Measurements from ENCODE around the gene RAPGEF1.
"Not testable (repeated sequence)": the region's sequence is repeated elsewhere in the genome, so short reads cannot be mapped to it uniquely, and the experiment has no call there.

RAPGEF1 gene

DNA sequence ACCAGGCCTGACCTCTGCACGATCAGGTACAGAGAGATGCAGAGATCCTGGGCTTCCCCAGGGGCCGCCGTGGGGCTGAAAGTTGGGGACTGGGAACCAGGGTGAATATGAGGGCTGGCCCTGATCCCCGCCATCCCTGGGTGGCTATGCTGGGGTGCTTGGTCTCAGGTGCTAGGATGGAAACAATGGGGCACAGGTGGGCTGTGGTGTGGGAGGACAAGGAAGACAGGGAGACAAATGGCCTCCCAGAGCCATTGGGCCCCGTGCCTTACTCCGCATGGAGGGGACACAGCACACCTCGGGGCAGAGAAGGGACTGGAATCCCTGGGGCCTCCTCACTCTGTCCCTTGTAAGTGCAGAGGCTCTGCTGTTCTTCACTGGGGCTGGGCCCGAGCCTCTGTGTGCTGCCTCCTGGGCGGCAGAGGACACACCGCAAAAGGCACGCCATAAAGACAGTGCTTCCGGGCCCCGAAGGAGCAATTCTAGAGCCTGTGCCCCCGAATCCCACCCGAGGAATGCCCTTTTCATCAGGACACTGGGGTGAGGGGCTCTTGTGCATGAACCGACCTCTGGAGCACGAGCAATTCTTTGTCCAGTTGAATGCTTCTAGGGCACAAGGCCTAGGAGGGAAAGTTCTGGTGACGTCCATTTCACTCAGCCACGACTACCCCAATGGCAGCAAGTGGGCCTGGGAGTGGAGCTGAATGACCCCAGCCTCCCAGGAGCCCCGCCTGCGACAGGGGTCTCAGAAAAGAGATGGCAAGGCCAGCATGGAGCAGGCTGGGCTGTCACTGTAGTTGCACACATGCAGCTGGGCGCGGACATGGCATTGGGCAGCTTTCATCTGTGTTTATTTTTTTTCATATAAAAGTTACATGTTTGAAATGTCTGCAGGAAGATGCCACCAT, 163.7 kb downstream of the RAPGEF1 start:
- no peak for DNase-seq (ENCODE audit: low read depth in 2 of 3, low spot score in 1 of 3)

DNA sequence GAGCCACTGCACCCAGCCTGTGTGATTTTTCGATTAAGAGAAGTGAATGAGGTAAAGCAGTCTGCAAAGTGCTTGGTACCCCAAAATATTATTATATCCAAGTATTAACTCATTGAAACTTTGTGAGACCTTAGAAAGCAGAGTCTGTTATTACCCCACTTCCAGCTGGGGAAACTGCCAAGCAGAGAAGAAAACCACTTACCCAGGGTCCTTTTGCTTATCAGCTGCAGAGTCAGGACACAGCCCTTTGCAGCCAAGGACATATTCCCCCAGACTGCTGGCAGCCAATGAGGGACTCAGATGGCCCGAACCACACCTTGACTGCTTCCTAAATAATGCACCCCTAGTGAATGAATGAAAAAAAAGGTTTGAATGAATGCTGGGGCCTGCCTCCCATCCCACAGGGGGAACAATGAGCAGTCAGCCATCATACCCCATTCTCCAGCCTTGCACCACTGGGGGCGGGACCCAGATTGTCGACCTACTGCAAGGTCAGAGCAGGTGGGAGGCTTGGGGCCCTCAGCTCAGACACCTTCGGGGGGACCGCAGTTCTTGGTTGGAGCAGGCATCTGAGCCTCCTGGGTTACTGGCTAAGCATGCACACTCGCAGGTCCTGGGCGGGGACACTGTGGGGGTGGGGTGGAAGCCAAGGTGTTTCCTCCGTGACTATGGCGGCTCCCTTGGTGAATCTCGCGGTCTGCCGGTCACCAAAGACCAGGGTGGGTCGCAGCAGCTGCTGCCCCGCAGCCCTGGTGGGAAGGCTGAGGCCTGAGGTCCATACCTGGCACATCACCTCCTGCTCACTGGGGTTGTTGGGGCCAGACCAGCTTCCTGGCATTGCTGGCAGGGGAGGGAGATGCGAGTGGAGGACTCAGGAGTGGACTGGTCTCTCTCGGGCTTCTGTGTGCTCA, 164.9 kb downstream of the RAPGEF1 start:
- DNase-seq (ENCODE audit: low read depth in 2 of 3, low spot score in 1 of 3), result no peak

DNA sequence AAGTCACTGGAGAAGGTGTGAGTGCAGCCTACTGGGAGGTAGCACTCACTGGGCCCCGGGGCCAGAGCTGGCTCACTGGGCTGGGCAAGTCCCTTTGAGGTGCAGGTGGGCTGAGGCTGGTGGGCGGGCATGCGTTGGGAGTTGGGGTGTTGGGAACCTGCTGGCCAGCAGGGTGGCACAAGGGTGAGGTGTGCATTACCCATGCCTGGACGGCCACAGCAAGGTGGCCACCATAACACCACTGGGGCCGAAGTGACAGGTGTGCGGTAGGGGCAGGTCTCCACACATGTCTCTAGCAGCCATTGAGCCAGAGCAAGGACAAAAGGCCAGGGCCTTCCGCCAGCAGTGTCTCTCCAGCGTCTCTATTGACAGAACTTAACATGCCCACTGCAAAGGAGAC, 172.0 kb downstream of the RAPGEF1 start:
- DNase-seq (ENCODE audit: low read depth in 2 of 3, low spot score in 1 of 3), result no peak

DNA sequence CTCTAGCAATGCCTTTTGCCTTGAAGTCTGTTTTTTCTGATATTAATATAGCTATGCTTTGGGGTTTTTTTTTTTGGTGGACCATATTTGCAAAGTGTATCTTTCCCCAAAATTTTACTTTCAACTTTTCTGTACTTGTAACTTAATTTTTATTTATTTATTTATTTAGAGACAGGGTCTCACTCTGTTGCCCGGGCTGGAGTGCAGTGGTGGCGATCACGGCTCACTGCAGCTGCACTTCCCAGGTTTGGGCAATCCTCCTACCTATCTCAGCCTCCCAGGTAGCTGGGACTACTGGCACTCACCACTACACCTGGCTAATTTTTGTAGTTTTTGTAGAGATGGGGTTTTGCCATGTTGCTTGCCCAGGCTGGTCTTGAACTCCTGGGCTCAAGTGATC, 173.7 kb downstream of the RAPGEF1 start:
- no peak for DNase-seq (ENCODE audit: low read depth in 2 of 3, low spot score in 1 of 3)

DNA sequence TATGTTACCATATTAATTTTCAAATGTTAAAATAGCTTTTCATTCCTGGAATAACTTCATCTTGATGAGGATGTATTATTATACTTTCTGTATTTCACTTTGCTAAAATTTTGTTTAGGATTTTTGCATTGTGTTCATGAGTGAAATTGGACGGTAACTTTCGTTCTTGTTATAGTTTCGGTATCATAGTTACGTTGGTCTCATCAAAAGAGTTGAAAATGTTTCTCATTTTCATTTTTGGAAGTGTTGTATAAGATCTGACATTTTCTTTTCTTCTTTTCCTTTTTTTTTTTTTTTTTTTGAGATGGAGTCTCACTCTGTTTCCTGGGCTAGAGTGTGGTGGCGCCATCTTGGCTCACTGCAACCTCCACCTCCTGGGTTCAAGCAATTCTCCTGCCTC, 174.5 kb downstream of the RAPGEF1 start:
- no peak for DNase-seq (ENCODE audit: low read depth in 2 of 3, low spot score in 1 of 3)

DNA sequence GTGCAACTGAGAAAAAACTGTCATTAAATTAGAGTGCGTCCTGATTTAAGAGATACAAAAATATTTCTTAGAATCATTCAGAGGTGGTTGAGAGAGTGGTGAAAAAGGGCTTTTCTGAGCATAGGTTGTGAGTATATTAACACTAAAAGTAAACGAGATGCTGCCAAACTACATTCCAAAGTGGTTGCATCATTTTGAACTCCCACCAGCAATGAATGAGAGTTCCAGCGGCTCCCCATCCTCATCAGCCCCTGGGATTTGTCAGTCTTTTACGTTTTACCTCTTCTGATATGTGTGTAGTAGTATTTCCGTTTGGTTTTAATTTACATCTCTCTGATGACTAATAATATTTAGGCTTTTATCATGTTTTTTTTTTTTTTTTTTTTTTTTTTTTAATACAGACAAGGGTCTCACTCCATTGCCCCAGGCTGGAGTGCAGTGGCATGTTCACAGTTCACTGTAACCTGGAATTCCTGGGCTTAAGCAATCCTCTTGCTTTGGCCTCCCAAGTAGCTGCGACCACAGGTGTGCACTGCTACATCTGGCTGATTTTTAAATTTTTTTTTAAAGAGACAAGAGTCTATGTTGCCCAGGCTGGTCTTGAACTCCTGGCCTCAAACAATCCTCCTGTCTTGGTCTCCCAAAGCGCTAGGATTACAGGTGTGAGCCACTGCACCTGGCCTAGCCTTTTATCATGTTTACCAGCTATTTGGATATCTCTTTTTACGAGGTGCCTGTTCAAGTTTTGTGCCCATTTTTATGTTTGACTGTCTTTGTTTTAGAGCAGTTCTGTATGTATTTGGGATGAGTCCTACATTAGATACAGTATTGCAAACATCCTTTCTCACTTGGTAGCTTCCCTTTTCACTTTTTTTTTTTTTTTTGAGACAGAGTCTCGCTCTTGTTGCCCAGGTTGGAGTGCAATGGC, 177.6 kb downstream of the RAPGEF1 start:
- no peak for DNase-seq (ENCODE audit: low read depth in 2 of 3, low spot score in 1 of 3)

GRCh38 chr9:131559421-131560000, 180.4 kb downstream of the RAPGEF1 start:
- no peak for DNase-seq (ENCODE audit: low read depth in 2 of 3, low spot score in 1 of 3)

- no peak for DNase-seq (ENCODE audit: low read depth in 2 of 3, low spot score in 1 of 3)
These were observed 181.9 kb downstream of the RAPGEF1 start for GRCh38 chr9:131557855-131558548.

DNA sequence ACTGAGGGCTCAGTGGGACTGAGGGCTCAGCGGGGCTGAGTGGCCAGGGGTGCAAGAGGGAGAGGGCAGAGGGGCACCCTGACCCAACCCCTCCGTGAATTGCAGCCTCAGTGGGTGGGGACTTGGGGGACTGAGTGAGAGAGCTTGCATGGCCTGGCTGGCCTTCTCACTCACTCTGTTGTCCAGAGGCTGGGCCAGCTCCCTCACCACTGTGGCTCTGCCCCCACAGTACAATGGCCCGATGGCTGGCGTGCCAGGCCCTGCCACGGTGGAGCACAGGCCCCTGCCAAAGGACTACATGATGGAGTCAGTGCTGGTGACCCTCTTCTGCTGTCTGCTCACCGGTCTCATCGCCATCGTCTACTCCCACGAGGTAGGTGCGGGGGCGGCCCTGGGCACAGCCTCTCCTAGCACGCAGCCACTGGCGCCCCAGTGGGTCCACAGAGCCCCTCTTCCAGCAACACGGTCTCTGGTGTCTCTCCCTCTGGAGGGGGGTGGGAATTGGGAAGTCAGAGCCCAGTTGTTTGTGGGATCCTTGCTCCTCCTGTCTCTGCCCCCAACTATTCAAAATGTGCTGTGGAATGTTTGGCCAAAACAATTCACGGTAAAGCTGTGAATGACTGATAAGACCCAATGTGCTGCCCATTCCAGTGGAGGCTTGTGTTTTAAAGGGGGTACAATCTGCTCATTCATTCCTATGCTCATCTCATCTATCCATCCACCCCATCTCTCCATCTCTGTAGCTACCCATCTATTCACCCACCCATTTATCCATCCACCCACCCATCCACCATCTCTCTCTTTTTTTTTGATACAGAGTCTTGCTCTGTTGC, 183.8 kb downstream of the RAPGEF1 start:
- no peak for DNase-seq (ENCODE audit: low read depth in 2 of 3, low spot score in 1 of 3)

DNA sequence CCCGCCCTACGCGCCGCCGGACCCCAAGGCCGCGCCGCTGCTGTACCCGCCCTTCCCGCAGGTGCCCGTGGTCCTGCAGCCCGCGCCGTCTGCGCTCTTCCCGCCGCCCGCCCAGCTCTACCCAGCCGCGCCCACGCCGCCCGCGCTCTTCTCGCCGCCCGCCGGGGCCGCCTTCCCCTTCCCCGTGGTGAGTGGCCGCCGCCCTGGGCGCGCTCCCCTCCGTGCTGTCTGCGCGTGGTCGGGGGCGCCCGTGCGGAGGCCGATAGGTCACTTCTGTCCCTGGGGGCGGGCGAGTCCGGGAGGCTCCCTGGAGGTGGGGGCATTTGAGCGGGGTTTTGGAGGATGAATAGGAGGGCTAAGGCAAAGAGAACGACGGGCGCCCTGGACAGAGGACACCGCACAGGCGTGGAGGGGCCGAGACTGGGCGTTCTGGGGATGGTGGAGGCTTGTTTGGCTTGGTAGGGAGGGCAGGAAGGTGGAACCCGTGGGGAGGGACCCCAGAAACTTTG, 185.0 kb downstream of the RAPGEF1 start:
- no peak for DNase-seq (ENCODE audit: low read depth in 2 of 3, low spot score in 1 of 3)

DNA sequence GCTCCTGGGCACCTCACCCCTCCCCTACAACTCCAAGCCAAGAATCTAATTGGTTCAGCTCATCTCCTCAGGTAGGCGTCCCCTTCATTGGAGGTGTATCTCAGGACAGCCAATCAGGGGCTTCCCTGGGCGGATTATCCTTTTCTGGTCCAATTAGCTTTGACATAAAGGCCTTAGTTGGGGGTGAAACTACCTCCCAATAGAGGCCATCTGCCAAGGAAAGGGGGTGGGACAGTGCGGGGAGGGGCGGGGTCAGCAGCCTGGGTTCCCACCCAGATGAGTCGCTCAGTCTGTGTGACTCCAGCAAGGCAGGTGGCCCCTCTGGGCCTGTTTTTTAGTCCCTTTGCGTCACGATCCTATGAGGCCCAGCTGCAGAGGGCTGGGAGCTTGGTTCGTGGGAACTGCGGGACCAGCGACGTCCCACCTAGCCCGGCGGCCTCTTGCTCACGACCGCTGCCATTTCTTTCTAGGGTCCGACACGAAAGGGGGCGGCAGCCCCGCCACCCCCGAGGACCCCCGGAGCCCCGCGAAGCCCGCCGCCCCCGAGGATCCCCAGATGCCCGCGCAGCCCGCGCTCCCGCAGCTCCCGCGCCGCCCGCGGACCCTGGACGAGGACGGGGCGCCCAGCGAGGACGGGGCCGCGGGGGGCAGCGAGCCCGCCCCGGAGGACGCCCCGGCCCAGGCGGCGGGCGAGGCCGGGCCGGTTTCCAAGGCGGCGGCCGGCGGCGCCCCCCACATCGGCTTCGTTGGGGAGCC, 185.6 kb downstream of the RAPGEF1 start:
- no peak for DNase-seq (ENCODE audit: low read depth in 2 of 3, low spot score in 1 of 3)

- no peak for DNase-seq (ENCODE audit: low read depth in 2 of 3, low spot score in 1 of 3)
These were observed 187.8 kb downstream of the RAPGEF1 start for GRCh38 chr9:131552030-131552429.

DNA sequence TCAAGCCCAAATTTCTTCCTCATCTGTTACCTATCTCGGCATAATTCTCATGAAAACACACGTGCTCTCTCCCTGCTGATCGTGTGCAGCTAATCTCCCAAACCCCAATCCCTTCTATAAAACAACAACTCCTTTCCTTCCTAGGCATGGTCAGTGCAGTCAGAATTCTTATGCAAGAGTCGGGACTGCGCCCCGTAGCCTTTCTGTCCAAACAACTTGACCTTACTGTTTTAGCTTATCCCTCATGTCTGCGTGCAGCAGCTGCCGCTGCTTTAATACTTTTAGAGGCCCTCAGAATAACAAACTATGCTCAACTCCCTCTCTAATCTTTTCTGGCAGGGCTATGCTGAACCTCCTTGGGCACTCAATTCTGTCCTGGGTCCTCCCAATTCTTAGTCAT, 189.4 kb downstream of the RAPGEF1 start:
- DNase-seq (ENCODE audit: low read depth in 2 of 3, low spot score in 1 of 3), result not testable (repeated sequence)

DNA sequence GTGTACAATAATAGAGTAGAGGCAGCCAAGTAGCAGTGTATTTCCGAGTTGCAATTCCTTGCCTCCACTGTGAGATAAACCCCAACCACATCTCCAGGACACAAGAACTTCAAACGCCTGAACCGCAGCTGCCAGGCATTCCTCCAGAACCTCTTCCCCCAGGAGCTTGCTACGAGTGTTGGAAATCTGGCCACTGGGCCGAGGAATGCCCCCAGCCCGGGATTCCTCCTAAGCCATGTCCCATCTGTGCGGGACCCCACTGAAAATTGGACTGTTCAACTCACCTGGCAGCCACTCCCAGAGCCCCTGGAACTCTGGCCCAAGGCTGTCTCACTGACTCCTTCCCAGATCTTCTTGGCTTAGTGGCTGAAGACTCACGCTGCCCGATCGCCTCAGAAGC, 190.7 kb downstream of the RAPGEF1 start:
- DNase-seq (ENCODE audit: low read depth in 2 of 3, low spot score in 1 of 3), result not testable (repeated sequence)

GRCh38 chr9:131546336-131547084, 193.4 kb downstream of the RAPGEF1 start:
- no peak for DNase-seq (ENCODE audit: low read depth in 2 of 3, low spot score in 1 of 3)

DNA sequence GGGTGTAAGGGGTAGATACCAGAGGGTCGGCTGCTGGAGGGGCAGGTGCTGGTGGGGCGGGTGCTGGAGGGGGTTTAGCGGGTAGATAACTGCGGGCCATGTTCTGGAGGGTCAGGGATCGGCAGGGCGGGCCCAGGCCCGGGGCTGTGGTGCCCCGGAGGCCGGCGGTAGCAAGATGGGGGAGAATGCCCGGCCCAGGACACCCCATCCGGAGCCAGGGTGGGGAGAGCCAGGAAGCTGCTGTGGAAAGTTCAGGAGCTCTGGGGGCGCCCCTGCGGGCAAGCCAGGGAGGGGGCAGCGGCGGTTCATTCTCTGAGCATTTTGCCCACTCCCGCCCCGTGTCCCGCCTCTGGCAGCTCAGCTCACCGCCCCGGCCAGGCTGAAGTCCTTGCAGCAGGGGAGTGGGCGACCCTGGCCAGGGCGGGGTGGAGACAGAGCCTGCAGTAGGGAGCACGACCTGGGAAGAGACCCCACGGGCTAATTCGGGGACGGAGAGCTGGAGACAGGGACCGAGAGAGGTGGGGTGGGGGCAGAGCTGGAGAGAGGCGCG, 194.0 kb downstream of the RAPGEF1 start:
- DNase-seq (ENCODE audit: low read depth in 2 of 3, low spot score in 1 of 3), result no peak
